Stimulated activated CD4-positive, alpha-beta T cell treated with anti-CD3 and anti-CD28 coated beads, Interleukin-1b, Interleukin-23, amount 100 ng/mL, for 4 hours (primary cell): ENCODE data around the gene ESYT1.
A peak's percentile ranks its signal among the peaks of the same experiment; 100 is the strongest.

Source experiments
- DNase-seq, 2 donors: peaks; one replicate each; pipeline ENCODE4 v3.0.0-alpha.2; 2020; ENCODE audit warnings: low read depth in 2 of 2

ESYT1 gene

GRCh38 chr12:56188131-56188777 lies 60.2 kb downstream of the ESYT1 start:
- no peak for DNase-seq

GRCh38 chr12:56188778-56189098 lies 60.7 kb downstream of the ESYT1 start:
- DNase-seq: peak; percentile 5 to 12

GRCh38 chr12:56189099-56189917 lies 61.2 kb downstream of the ESYT1 start, which contains the start of gene SMARCC2:
SMARCC2 (minus strand) TSS chr12:56189483; CDS start chr12:56189461, 22 bp downstream.
- DNase-seq: peak; percentile 71 to 80

GRCh38 chr12:56189918-56190694 lies 62.0 kb downstream of the ESYT1 start:
- DNase-seq: peak; percentile 76 to 84

- no peak for DNase-seq
Measured at GRCh38 chr12:56190695-56191155, 62.7 kb downstream of the ESYT1 start.

GRCh38 chr12:56192582-56192981 lies 64.5 kb downstream of the ESYT1 start:
- DNase-seq: no peak

GRCh38 chr12:56193025-56193578 lies 65.0 kb downstream of the ESYT1 start:
- DNase-seq: peak; percentile 40 to 67
